NT2/D1 (cell line): ENCODE results near the gene TMEM170A.

Experiments
- YY1 ChIP-seq: IDR thresholded peaks from 2 replicates; pipeline ENCODE4 v1.6.1; 2011; ENCODE audit not compliant: insufficient read length, insufficient read depth
- ZNF274 ChIP-seq: IDR thresholded peaks from 2 replicates; pipeline ENCODE4 v1.6.1; 2011; ENCODE audit warnings: mild to moderate bottlenecking, low read depth, low read length

GRCh38 chr16:75497558-75497957, 33.1 kb upstream of the TMEM170A start:
- TF ChIP-seq ZNF274 (no peak), YY1 (no peak)
